Measurements from ENCODE around the gene COL18A1.

GRCh38 chr21:45482899-45483821, 78.2 kb downstream of the COL18A1 start:
- no peak for TF ChIP-seq CTCF (IDR thresholded peaks at IDR 0.05)
- TF ChIP-seq EZH2 (IDR thresholded peaks at IDR 0.05; ENCODE audit: borderline replicate concordance, insufficient read depth, low read depth, low read length, poor library complexity, severe bottlenecking): no peak
